Brain microvascular endothelial cell (primary cell): ENCODE data around the gene CCDC80.
A peak's percentile ranks its signal among the peaks of the same experiment; 100 is the strongest.

Source experiments
- DNase-seq: peaks from one replicate; pipeline ENCODE4 v3.0.0-alpha.2; 2020
- H3K27ac ChIP-seq: fragments of 250-450 bp; sonication (Bioruptor Pico); 2 replicates; pipeline ENCODE4 v1.5.1; 2020; ENCODE audit warnings: mild to moderate bottlenecking, moderate library complexity
- H3K27me3 ChIP-seq: fragments of 250-450 bp; sonication (Bioruptor Pico); replicated peaks from 2 replicates; pipeline ENCODE4 v1.5.1; 2020; ENCODE audit warnings: mild to moderate bottlenecking
- H3K36me3 ChIP-seq: fragments of 250-450 bp; sonication (Bioruptor Pico); replicated peaks from 2 replicates; pipeline ENCODE4 v1.5.1; 2020; ENCODE audit warnings: mild to moderate bottlenecking
- H3K4me3 ChIP-seq: 2 replicates; pipeline ENCODE4 v1.5.1; 2011; ENCODE audit warnings: low read depth, mild to moderate bottlenecking, control low read depth, low read length, moderate library complexity
- in situ Hi-C: cut with HindIII; loops from 2 replicates; pipeline ENCODE4 v1.10.0; 2017; ENCODE audit warnings: low sequenced_read_pairs, low pct_ligation_motif_present
- TF ChIP-seq, protein P1 (sequence below): IDR thresholded peaks from 2 replicates; pipeline ENCODE4 v1.5.1; 2011; ENCODE audit warnings: low read depth, mild to moderate bottlenecking, moderate library complexity, low read length, control low read depth, inconsistent platforms; ENCODE audit errors: missing control alignments

The CCDC80 gene

DNA sequence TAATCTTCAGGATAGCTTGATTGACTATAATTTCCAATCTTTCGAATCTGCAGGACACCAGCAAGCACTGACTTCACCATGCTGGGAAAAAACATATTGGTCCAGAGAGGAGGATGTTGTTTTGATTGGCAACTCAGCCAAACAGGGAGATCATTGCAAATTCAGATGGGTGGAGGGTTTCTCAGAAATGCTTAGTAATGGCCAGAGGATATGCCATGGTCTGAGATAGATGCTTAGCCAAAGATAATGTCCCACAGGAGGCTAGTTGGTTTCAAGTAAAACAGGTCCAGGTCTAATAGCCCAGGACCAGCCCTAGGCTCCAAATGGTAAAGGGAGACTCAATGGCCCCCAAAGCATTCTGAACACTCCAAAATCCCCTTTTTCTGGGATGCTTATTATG is 46.7 kb upstream of the CCDC80 start:
- H3K27ac ChIP-seq = no peak overlapping the region
- no peaks in the 10 kb centered on the region for H3K36me3 ChIP-seq
- in situ Hi-C loops = no loop called here
- TF ChIP-seq, protein P1, sequence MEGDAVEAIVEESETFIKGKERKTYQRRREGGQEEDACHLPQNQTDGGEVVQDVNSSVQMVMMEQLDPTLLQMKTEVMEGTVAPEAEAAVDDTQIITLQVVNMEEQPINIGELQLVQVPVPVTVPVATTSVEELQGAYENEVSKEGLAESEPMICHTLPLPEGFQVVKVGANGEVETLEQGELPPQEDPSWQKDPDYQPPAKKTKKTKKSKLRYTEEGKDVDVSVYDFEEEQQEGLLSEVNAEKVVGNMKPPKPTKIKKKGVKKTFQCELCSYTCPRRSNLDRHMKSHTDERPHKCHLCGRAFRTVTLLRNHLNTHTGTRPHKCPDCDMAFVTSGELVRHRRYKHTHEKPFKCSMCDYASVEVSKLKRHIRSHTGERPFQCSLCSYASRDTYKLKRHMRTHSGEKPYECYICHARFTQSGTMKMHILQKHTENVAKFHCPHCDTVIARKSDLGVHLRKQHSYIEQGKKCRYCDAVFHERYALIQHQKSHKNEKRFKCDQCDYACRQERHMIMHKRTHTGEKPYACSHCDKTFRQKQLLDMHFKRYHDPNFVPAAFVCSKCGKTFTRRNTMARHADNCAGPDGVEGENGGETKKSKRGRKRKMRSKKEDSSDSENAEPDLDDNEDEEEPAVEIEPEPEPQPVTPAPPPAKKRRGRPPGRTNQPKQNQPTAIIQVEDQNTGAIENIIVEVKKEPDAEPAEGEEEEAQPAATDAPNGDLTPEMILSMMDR = no peak
- no peaks in the 10 kb centered on the region for H3K27me3 ChIP-seq
- DNase-seq = no peak
- no peak overlapping the region for H3K4me3 ChIP-seq

DNA sequence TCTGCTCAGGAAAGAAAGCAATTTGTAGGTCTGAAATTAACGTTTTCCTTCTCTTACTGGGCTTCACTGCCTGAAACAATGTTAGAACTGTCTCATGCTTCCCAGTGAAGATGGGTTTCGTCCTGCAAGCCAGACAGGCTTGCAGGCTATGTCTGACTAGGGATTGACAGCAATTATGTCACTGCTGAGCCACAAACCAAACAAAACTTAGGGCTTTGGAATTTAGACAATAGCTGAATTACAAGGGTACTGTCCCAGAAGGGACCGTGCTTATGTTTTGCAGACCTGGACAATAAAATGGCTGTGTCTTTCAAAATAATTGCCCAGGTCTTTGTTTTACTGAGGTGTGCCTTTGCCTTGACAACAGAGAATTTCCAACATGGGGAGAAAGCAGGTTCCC is 46.3 kb upstream of the CCDC80 start:
- H3K36me3 ChIP-seq = no peaks in the 10 kb centered on the region
- no peaks in the 10 kb centered on the region for H3K27me3 ChIP-seq
- TF ChIP-seq, protein P1 = no peak
- no peak overlapping the region for H3K4me3 ChIP-seq
- H3K27ac ChIP-seq = no peak overlapping the region
- in situ Hi-C loops = no loop called here
- no peak for DNase-seq

DNA sequence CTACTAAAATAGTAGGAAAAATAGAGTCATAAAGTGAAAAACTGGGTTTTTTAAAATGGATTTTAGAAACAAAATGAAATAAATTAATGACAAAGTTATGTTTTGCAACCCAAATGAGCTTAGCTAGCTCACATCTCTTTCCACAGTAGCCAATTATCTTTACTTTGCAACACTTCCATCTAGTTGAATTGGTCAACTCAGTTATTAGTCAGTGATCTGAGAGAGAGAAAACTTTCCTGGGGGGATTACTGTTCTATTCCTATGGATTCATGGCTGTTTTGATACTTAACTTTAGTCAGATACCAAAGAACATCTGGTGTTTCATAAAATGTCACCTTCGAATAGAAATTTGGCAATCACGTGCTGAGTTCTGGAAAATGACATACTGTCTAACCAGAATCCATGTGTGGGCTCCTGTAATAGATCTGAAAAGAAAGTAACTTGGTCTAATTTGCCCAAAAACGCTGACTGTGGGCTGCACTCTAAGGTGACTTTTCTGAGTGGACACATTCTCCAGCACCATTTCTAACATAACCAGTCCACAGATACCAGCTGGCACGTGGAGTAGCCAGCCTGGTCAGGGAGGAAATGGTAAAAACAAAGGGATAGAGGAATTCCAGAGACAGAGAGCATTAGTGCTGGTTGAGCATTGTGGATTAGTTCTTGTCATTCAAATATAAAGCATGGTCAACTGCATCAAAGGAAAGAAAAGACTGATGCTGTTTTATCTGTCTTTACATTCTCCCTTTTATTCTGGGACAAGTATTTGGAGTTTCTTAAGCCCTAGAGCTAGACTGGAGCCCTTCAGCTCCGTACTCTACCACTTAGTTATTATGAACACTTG is 45.2 kb upstream of the CCDC80 start:
- in situ Hi-C loops = no loop called here
- H3K27me3 ChIP-seq = no peaks in the 10 kb centered on the region
- no peak for DNase-seq
- H3K4me3 ChIP-seq = no peak overlapping the region
- H3K27ac ChIP-seq = no peak overlapping the region
- TF ChIP-seq, protein P1 = no peak
- no peaks in the 10 kb centered on the region for H3K36me3 ChIP-seq

DNA sequence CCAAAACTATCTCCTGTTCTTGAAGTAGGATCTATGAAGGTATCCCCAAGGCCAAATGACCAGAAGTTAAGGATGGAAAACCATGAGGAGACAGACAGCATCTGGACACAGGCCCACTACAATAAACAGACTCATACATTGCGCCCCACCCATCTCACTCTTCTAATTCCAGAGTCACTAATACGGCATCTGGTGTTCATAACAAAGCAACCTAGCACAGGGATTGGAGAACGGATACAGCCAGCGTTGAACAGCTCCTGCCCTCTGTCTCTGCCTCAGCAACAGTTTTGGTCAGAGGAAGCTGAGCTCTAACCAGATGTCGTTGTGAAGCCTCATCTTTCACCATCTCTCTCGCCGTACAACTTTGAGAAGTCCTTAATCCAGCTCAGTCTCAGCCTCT is 44.5 kb upstream of the CCDC80 start:
- in situ Hi-C loops = no loop called here
- peak; percentile 71 for DNase-seq
- Histone ChIP-seq H3K36me3 (no peaks in the 10 kb centered on the region), H3K4me3 (no peak overlapping the region), H3K27ac (no peak overlapping the region), H3K27me3 (no peaks in the 10 kb centered on the region)
- TF ChIP-seq, protein P1 = no peak

DNA sequence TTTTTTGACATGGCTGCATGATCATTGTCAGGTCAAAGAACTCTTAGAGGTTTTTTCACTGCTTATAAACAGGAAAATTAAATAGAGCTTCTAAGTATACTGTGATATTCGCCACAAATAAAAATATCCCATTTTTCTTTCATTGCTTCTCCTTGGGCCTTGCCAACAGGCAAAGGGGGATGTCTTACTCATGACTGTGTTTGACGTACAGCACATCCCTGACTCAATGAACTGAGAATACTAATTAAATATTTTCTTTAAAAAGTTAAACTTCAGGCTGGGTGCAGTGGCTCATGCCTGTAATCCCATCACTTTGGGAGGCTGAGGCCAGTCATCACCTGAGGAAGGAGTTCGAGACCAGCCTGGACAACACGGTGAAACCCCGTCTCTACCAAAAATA is 41.4 kb upstream of the CCDC80 start:
- H3K4me3 ChIP-seq = no peak overlapping the region
- H3K27me3 ChIP-seq = no peaks in the 10 kb centered on the region
- peak overlapping the region; percentile 73 for H3K27ac ChIP-seq
- TF ChIP-seq, protein P1 = no peak
- no peak for DNase-seq
- in situ Hi-C loops = no loop called here
- H3K36me3 ChIP-seq = no peaks in the 10 kb centered on the region

DNA sequence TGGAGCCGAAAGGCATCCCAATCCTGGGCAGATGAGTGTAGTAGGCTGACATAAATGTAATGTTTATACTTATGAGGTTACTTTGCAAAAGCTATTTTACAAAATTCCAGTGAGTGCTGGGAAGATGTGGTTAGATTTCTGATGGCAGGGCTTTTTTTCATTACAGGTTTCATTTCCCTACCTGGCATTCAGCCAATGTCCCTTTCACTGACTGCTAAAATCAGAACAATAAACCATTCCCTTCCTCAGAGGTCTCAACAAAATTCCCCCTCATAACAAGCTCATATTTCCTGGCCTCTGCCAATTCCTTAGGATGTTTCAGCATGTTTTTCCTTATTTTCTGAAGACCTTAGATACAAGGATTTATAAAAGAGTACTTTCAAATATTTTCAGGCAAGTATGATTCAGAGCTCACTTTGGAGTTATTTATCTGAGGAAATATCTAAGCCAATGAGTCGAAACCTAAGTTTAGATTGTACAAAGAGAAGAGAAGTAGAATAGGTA is 40.9 kb upstream of the CCDC80 start:
- Histone ChIP-seq H3K27ac (peak overlapping the region; percentile 73), H3K27me3 (no peaks in the 10 kb centered on the region), H3K4me3 (no peak overlapping the region), H3K36me3 (no peaks in the 10 kb centered on the region)
- DNase-seq = peak; percentile 56
- TF ChIP-seq, protein P1 = no peak
- in situ Hi-C loops = no loop called here
